Measurements from ENCODE around the gene CDH23.

Gene CDH23

DNA sequence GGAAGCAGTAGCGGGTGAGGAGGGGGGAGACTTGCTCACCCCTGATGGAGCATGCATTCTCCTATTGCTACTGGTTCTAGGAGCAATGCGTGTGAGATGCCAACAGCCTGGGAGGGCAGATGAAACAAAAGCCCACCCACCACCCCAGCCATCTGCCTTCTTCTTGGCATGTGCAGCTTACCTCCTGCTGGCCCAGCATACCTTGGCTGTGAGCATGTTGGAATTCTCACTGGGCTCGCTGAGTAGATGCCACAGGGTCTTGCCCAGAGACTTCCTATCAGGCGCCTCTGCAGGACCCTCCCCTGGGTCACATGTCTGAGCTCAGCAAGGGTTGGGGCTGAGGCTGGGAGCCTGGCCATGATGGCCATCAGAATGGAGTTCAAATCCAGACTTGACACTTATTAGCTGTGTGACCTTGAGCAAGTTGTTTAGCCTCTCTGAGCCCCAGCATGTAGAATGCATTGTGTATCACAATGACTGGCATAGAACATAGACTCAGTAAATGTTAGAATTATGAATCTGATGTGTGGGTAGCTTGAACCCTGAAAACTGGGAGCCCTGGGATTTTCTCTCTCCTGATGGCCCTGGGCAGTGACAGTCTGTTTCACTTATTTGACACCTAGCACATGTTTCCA lies 38.2 kb downstream of the CDH23 start:
- Mint-ChIP-seq H3K4me1 (peaks cover 6% of the 10 kb centered on the region), H3K9me3 (no peaks in the 10 kb centered on the region), H3K27ac (no peak overlapping the region), H3K4me3 (no peak overlapping the region), H3K27me3 (no peaks in the 10 kb centered on the region)
- ATAC-seq (no peak), DNase-seq (no peak)

DNA sequence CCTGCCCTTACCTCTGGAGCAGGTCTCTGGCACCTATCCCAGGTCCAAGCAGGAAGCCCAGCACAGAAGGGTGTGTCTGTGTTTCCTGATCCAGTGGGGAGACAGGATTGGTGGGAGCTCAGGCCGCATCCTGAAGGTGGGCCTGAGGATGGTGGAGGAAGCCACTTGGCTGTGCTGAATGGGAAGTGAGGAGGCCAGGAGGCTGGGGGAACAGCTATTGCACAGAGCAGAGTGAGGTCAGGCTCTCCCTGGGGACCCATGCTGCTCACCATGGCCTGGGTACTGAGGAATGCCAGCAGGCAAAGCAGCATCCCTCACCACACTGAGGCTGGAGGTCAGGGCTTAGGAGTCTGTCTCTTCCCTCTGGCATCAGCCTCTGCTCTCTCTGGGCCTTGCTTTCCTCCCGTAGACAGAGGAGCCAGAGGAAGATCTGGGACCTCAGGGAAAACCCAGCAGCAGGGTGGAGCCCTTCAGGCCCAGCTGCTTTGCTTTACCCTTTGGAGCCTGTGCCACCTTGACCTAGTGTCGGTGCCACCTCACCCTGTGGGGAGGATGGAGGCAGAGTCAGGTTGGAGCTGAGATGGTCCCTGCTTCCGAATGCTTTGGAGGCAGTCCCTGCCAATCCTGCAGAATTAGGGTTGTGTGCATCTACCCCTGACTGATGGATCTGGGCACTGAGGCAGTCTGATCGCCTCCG lies 39.0 kb downstream of the CDH23 start:
- Mint-ChIP-seq H3K27me3 (no peaks in the 10 kb centered on the region), H3K27ac (no peak overlapping the region), H3K4me1 (peaks cover 6% of the 10 kb centered on the region)

GRCh38 chr10:71436268-71437125 lies 39.8 kb downstream of the CDH23 start:
- no peak for DNase-seq
- no peaks in the 10 kb centered on the region for H3K27me3 Mint-ChIP-seq
- ATAC-seq = no peak

More for the DNA sequence above, 39.0 kb downstream of the CDH23 start:
- ATAC-seq (no peak), DNase-seq (no peak)
- H3K4me3 Mint-ChIP-seq = no peak overlapping the region
- H3K9me3 Mint-ChIP-seq = no peaks in the 10 kb centered on the region

DNA sequence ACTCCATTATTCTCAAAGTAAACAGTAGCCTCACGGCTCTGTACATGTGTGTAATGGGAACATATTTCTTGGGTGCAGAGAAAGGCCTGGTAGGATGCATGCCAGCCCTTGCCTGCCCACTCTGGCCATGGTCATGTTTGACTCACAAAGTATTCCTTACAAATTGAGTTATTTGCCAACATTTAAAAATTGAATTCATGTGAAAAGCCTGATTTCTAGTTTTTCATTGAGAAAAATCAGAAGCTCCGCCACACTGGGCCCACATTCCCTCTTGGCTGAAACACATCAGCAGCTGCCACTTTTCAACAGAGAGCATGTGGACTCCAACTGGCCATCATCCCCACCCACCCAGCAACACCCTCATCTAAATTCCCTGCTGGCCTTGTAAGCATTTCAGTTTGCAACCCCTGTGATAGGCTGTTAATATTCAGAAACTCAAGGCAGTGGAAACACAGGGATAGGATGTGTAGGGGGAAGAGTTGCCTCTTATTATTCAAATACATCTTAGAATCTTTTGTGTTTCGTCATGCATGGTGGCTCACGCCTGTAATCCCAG lies 40.9 kb downstream of the CDH23 start:
- Mint-ChIP-seq H3K9me3 (no peaks in the 10 kb centered on the region), H3K4me3 (no peak overlapping the region), H3K27ac (no peak overlapping the region), H3K4me1 (peaks cover 6% of the 10 kb centered on the region), H3K27me3 (no peaks in the 10 kb centered on the region)
- ATAC-seq = no peak
- DNase-seq = no peak

More at GRCh38 chr10:71436268-71437125, 39.8 kb downstream of the CDH23 start:
- Mint-ChIP-seq H3K27ac (no peak overlapping the region), H3K4me1 (peaks cover 6% of the 10 kb centered on the region), H3K9me3 (no peaks in the 10 kb centered on the region), H3K4me3 (no peak overlapping the region)

GRCh38 chr10:71438761-71439160 lies 42.0 kb downstream of the CDH23 start:
- Mint-ChIP-seq H3K4me1 (peaks cover 6% of the 10 kb centered on the region), H3K4me3 (no peak overlapping the region), H3K27me3 (no peaks in the 10 kb centered on the region), H3K9me3 (no peaks in the 10 kb centered on the region), H3K27ac (no peak overlapping the region)
- DNase-seq = no peak
- ATAC-seq = no peak

GRCh38 chr10:71439670-71440425 lies 43.1 kb downstream of the CDH23 start:
- Mint-ChIP-seq H3K4me3 (no peak overlapping the region), H3K27ac (no peak overlapping the region), H3K4me1 (no peaks in the 10 kb centered on the region), H3K27me3 (no peaks in the 10 kb centered on the region), H3K9me3 (no peaks in the 10 kb centered on the region)
- DNase-seq (no peak), ATAC-seq (no peak)

DNA sequence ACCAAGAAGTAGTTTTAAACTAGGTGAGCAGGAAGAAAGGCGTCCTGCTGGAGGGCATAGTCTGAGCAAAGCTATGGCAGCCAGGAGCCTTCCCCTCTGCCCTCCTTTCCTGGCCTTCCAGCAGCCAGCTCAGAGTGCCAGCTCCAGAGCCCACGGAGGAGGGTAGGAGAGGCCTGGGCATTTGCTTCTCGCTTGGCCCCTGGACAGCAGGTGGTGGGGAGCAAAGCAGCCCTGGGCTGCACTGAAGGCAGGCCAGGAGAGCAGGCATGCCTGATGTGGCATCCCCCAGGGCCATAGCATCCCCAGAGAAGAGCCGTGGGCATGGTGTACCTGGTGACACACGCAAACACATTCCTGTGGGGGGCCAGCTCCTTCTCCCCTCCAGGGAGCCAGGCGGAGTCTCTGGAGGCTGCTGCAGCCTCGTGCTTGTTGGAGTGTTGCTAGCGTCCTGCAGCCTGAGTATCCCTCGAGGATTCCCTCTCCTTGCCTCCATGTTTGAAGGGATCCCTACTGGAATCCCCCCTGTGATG lies 43.9 kb downstream of the CDH23 start:
- H3K27ac Mint-ChIP-seq = no peak overlapping the region
- DNase-seq = no peak
- no peaks in the 10 kb centered on the region for H3K4me1 Mint-ChIP-seq
- H3K4me3 Mint-ChIP-seq = no peak overlapping the region
- H3K27me3 Mint-ChIP-seq = no peaks in the 10 kb centered on the region
- no peak for ATAC-seq
- H3K9me3 Mint-ChIP-seq = no peaks in the 10 kb centered on the region

DNA sequence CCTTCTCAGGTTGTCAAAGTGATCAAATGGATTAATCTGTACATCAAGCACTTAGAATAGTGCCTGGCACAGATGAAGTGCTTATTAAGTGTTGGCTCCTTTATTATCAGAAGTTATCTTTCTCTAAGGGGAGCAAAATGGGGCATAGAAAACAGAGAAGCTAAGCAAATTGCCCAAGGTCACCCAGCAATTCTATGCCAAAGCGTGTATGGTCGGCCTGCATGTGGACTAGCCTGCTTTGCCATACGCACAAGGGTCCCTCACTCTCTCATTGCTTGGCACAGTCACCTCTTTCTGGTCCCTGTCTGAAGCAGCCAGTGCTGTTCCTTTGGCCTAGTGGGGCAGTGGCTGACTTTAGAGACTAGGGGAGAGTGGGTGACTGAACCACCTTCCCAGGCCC lies 45.3 kb downstream of the CDH23 start:
- no peak for DNase-seq
- Mint-ChIP-seq H3K9me3 (no peaks in the 10 kb centered on the region), H3K27ac (no peak overlapping the region)

GRCh38 chr10:71442859-71443570 lies 46.3 kb downstream of the CDH23 start:
- DNase-seq (no peak), ATAC-seq (no peak)
- H3K4me1 Mint-ChIP-seq = no peaks in the 10 kb centered on the region
- no peaks in the 10 kb centered on the region for H3K9me3 Mint-ChIP-seq
- no peaks in the 10 kb centered on the region for H3K27me3 Mint-ChIP-seq
- no peak overlapping the region for H3K27ac Mint-ChIP-seq
- H3K4me3 Mint-ChIP-seq = no peak overlapping the region

More for the DNA sequence above, 45.3 kb downstream of the CDH23 start:
- Mint-ChIP-seq H3K27me3 (no peaks in the 10 kb centered on the region), H3K4me3 (no peak overlapping the region), H3K4me1 (no peaks in the 10 kb centered on the region)
- no peak for ATAC-seq

DNA sequence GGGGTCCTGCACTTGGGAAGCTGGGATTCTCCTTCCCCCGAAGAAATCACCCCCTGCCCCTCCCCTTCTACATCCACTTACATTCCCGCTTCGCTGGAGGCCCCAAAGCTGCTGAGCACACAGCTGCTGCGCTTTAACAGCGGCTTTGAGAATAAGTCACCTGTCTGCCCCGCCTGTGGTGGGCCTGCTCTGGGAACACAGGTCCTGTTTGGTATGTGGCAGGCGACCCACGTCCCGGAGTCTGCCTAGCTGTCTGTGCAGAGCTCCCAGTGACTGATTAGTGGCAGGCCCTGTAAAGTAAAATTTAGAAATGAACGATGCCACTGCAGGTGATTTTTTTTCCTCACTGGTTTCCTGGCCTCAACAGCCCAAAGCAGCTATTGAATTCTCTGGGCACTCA lies 47.0 kb downstream of the CDH23 start:
- no peaks in the 10 kb centered on the region for H3K4me1 Mint-ChIP-seq
- ATAC-seq = no peak
- no peaks in the 10 kb centered on the region for H3K27me3 Mint-ChIP-seq
- H3K9me3 Mint-ChIP-seq = no peaks in the 10 kb centered on the region
- H3K4me3 Mint-ChIP-seq = no peak overlapping the region
- H3K27ac Mint-ChIP-seq = no peak overlapping the region
- DNase-seq = no peak

DNA sequence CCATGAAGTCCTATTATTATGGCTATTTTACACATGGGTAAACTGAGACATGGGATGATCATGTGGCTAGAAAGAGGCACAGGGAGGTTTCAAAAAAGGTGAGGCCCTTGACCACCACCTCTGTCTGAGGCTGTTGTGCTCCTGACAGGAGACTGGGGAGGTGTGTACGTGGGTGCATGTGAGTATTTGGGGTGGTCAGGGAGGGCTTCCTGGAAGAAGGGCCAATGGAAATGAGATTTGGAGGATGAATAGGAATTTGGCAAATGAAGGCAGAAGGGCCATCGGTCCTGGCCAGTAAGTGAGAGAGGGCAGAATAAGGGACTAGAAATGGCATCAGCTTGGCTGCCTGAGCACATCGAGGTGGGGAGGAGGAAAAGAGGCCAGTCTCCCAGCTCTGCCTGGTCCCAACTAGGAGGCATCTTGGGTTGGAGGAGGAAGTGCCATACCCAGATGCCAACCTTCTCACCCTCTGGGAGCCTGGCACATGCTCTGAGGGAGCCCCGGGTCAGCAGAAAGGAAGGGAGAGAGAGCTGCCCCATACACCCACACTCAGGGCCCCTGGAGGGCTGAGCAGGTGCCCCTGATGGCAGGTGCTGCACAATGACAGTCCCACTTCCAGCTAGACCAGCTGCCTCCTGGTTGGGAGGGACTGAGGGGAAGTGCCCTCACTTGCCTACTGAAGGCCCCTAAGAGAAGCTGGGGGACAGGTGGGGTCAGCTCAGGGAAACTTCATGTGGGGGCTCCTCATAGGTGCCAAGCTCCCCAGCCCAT lies 47.7 kb downstream of the CDH23 start:
- no peaks in the 10 kb centered on the region for H3K27me3 Mint-ChIP-seq
- peak overlapping the region in 1 of 2 donors; percentile 42 for H3K27ac Mint-ChIP-seq
- no peaks in the 10 kb centered on the region for H3K9me3 Mint-ChIP-seq
- DNase-seq (no peak), ATAC-seq (no peak)
- H3K4me1 Mint-ChIP-seq = no peaks in the 10 kb centered on the region
- no peak overlapping the region for H3K4me3 Mint-ChIP-seq

DNA sequence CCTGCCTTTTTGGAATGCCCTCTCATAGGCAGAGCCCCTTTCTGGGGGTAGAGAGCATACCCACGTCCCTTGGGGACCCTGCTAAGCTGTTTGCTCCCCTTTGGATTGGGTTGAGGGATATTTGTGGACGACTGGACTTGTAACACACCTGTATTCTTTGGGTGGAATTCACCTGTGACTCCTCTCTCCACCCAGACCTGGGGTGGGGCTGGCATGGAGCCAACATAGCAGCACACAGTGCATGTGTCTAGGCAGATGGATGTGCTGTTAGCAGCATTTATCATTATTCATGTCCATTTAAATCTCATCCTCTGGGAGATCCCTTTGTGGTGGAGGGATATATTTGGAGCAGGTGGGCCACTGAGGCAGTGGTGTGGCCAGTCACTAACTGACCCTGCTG lies 51.0 kb downstream of the CDH23 start:
- H3K9me3 Mint-ChIP-seq = no peaks in the 10 kb centered on the region

DNA sequence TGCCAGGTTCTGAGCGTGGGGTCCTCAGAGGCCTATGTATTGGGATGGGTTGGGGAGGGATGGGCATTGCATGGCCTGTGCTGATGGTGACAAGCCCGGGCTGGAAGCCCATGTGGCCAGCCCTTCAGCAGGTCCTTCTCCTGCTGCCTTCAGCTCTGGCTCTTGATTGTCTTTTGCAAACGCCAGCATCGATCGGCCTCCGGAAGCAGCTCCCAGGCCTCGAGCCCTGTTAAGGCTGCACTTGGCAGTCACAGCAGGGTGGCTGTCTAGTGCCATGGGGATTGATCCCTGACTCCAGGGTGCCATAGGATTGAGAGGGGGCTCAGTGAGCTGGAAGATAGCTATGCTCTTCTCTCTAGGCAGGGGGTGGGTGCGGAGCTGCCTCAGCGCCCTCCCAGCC lies 51.4 kb downstream of the CDH23 start:
- H3K27me3 Mint-ChIP-seq = no peaks in the 10 kb centered on the region
- H3K4me3 Mint-ChIP-seq = no peak overlapping the region
- ATAC-seq (no peak), DNase-seq (no peak)
- H3K9me3 Mint-ChIP-seq = no peaks in the 10 kb centered on the region
- H3K4me1 Mint-ChIP-seq = no peaks in the 10 kb centered on the region
- no peak overlapping the region for H3K27ac Mint-ChIP-seq

More for the DNA sequence above, 51.0 kb downstream of the CDH23 start:
- ATAC-seq = no peak
- Mint-ChIP-seq H3K4me1 (no peaks in the 10 kb centered on the region), H3K27me3 (no peaks in the 10 kb centered on the region), H3K27ac (no peak overlapping the region), H3K4me3 (no peak overlapping the region)
- DNase-seq = no peak

DNA sequence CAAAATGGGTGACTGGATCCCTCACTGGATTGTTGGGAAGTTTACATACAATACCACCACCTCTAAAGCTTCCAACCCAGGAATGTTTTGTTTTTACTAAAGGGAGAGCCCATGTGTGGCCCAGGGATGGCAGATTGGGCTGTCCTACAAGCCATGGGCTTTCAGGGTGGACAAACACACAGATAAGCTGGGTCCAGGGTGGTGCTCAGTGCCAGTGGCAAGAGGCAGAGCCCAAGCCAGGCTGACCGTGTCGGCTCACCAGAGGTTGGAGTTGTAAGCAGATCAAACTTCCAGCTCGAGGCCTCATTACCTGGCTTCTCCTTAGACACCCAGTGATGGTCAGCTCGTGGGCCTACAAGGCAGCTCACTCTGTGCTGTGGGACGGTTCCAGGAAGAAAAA lies 52.3 kb downstream of the CDH23 start:
- no peak for DNase-seq
- H3K4me1 Mint-ChIP-seq = no peaks in the 10 kb centered on the region
- H3K27ac Mint-ChIP-seq = peak overlapping the region in 1 of 2 donors; percentile 50
- no peak for ATAC-seq
- H3K4me3 Mint-ChIP-seq = no peak overlapping the region
- H3K27me3 Mint-ChIP-seq = no peaks in the 10 kb centered on the region
- no peaks in the 10 kb centered on the region for H3K9me3 Mint-ChIP-seq

Data from stimulated activated naive CD8-positive, alpha-beta T cell treated with anti-CD3 and anti-CD28 coated beads, Interleukin-15, amount 100 ng/mL, for 72 hours (primary cell).